Right lobe of liver (tissue), 4 donors: ENCODE data around the gene PITX2.

Source experiments
- CTCF ChIP-seq, 4 donors: fragments of 200-600 bp in 3 of 4; fragments of 450-650 bp in 1 of 4; IDR thresholded peaks; one replicate each; pipeline versions ENCODE4 v1.5.1 to v1.8.0; 2016 to 2022; ENCODE audit warnings: antibody characterized with exemption in 4 of 4, mild to moderate bottlenecking in 2 of 4
- POLR2A ChIP-seq: fragments of 450-650 bp; IDR thresholded peaks from one replicate; pipeline ENCODE4 v1.6.1; 2017; ENCODE audit warnings: antibody characterized with exemption, mild to moderate bottlenecking
- donor health status: DM: no; HTN: no; CAD: no.
- donor health status: DM: no; HTN: no; CAD: no.
- donor health status: DM: no; HTN: yes; CAD: no.

DNA sequence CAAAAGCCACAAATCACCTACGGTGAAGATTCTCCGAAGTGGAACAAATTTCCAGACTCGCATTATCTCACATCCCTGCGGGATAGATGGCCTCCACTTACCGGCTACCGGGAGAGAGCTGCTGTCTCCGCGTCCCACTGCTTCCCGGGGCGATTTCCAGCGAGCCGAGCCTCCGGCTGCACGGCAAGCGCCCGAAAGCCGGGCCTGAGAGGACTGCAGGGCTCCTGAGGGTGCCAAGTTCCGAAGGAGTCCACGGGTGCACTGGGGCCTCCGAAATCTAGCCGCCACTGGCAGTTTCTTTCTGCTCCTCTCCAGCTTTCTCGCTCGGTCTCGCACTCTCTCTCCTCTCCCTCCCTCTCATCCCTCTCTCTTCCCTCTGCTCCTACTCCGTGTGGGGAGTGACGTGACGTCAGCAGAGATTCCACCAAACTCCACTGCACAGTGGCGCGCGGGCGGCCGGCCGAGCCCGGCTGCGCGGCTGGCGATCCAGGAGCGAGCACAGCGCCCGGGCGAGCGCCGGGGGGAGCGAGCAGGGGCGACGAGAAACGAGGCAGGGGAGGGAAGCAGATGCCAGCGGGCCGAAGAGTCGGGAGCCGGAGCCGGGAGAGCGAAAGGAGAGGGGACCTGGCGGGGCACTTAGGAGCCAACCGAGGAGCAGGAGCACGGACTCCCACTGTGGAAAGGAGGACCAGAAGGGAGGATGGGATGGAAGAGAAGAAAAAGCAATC, 14.0 kb upstream of the PITX2 start:
- TF ChIP-seq CTCF (IDR thresholded peaks at IDR 0.05) = no peak
- TF ChIP-seq POLR2A = no peak
